ENCODE data around the gene FXYD3.

FXYD3 gene

DNA sequence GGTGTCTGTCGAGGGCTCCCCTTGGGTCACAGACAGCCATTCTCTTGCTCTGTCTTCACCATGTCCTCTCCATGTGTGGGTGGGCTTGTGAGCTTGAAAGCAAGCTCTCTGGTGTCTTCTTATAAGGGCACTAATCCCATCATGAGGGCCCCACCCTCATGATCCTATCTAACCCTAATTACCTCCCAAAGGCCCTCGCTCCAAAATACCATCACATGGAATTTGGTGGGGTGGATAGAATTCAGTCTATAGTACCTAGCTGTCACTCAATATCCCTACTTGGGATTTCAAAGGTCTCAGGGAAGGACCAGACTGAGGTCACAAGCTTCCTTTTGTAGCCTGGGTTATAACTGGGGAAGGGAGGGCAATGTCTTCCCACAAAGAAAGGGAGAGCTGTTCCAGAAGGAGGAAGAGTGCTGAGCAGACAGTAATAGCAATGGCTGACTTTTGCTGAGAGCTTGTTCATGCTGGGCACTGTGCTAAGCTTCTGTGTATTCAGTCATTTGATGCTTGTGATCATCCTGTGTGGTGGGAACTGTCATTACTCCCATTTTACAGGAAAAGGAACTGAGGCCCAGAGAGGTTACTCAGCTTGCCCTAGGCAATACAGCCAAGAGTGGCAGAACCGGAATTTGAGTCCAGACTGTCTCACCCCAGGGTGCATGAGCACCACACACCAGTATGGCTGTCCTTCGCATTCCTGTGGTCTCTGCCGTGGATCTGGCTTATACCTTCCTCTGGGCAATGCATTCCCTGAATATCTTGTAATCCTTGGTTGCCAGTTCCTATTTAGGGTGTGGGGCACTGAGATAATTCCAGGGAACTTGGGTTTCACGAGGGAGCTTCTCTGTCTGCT is 47.1 kb downstream of the FXYD3 start:
- no peak overlapping the region for H3K27ac ChIP-seq
- TF ChIP-seq, protein P1, sequence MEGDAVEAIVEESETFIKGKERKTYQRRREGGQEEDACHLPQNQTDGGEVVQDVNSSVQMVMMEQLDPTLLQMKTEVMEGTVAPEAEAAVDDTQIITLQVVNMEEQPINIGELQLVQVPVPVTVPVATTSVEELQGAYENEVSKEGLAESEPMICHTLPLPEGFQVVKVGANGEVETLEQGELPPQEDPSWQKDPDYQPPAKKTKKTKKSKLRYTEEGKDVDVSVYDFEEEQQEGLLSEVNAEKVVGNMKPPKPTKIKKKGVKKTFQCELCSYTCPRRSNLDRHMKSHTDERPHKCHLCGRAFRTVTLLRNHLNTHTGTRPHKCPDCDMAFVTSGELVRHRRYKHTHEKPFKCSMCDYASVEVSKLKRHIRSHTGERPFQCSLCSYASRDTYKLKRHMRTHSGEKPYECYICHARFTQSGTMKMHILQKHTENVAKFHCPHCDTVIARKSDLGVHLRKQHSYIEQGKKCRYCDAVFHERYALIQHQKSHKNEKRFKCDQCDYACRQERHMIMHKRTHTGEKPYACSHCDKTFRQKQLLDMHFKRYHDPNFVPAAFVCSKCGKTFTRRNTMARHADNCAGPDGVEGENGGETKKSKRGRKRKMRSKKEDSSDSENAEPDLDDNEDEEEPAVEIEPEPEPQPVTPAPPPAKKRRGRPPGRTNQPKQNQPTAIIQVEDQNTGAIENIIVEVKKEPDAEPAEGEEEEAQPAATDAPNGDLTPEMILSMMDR (IDR thresholded peaks at IDR 0.05), result no peak
- TF ChIP-seq ZFX (IDR thresholded peaks at IDR 0.05; ENCODE audit: borderline replicate concordance), result no peak

DNA sequence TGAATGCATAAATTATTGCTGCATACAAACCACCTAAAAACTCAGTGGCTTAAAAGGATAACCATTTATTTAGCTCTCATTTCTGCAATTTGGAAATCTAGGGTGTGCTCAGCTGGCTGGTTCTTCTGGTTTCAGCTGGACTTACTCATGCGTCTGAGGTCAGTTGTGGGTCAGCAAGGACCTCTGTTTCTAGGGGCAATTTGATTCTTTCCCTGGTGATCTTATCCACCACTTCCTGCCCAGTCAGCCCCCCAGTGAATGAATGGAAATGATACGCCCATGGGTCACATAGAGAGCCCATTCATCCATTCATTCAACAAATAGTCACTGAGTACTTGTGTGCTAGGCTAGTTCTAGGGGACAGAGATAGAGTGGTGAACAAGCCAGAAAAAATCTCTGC is 48.8 kb downstream of the FXYD3 start:
- TF ChIP-seq, protein P1 (IDR thresholded peaks at IDR 0.05), result no peak
- no peak for TF ChIP-seq ZFX (IDR thresholded peaks at IDR 0.05; ENCODE audit: borderline replicate concordance)
- no peak overlapping the region for H3K27ac ChIP-seq

DNA sequence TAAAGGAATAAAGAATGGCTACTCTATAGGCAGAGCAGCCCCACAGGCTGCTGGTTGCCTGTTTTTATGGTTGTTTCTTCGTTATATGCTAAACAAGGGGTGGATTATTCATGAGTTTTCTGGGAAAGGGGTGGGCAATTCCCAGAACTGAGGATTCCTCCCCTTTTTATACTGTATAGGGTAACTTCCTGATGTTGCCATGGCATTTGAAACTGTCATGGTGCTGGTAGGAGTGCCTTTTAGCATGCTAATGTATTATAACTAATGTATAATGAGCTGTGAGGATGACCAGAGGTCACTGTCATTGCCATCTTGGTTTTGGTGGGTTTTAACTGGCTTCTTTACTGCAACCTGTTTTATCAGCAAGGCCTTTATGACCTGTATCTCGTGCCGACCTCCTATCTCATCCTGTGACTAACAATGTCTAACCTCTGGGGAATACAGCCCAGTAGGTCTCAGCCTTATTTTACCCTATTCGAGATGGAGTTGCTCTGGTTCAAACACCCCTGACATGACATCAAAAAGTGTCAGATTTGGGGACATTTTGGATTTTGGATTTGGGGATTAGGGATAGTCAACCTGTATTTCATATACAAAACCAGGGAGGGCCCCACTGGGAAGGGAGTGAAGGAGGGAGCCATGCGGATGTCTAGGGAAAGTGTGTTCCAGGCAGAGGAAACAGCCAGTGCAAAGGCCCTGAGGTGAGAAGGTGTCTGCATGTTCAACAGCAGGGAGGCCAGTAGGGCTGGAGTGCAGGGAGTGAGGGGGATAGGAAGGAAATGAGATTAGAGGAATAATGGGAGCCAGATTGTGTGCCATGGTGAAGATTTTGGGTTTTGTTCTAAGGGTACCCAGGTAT is 49.8 kb downstream of the FXYD3 start:
- no peak overlapping the region for H3K27ac ChIP-seq
- TF ChIP-seq, protein P1 (IDR thresholded peaks at IDR 0.05), result no peak
- no peak for TF ChIP-seq ZFX (IDR thresholded peaks at IDR 0.05; ENCODE audit: borderline replicate concordance)

DNA sequence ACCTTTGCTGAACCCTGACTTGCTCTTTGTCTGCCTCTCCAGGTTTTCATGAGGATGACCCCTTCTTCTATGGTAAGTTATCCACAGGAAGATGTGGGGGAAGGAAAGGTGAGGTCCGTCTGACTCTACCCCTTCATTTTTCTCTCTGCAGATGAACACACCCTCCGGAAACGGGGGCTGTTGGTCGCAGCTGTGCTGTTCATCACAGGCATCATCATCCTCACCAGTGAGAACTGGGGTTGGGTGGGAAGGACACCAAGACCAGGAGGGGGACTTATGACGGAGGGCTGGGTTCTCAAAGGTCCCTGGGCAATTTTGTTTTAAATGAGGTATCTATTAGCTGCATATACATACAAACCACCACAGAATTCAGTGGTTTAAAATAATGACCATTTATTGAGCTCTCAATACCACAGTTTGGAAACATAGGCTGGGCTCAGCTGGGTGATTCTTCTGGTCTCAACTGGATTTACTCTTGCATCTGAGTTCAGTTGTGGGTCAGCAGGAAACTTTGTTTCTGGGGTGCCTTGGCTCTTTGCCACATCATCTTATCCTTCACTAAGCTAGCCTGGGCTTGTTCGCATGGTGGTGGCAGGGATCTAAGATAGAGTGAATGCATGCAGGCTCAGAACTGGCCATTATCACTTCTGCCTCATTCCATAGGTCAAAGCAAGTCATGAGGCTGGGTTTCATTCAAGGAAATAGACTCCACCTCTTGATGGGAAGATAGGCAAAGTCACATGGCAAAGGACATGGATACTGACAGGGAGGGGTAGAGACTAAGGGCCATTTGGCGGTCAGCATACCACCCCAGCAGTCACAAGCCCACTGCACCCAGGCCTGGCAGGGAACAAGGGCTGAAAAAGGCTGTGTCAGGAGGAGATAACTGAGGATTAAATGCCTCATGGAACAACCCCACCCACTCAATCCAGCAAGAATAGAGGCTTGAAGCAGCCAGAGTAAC is 50.8 kb downstream of the FXYD3 start:
- no peak overlapping the region for H3K27ac ChIP-seq
- TF ChIP-seq, protein P1 (IDR thresholded peaks at IDR 0.05), result no peak
- no peak for TF ChIP-seq ZFX (IDR thresholded peaks at IDR 0.05; ENCODE audit: borderline replicate concordance)

DNA sequence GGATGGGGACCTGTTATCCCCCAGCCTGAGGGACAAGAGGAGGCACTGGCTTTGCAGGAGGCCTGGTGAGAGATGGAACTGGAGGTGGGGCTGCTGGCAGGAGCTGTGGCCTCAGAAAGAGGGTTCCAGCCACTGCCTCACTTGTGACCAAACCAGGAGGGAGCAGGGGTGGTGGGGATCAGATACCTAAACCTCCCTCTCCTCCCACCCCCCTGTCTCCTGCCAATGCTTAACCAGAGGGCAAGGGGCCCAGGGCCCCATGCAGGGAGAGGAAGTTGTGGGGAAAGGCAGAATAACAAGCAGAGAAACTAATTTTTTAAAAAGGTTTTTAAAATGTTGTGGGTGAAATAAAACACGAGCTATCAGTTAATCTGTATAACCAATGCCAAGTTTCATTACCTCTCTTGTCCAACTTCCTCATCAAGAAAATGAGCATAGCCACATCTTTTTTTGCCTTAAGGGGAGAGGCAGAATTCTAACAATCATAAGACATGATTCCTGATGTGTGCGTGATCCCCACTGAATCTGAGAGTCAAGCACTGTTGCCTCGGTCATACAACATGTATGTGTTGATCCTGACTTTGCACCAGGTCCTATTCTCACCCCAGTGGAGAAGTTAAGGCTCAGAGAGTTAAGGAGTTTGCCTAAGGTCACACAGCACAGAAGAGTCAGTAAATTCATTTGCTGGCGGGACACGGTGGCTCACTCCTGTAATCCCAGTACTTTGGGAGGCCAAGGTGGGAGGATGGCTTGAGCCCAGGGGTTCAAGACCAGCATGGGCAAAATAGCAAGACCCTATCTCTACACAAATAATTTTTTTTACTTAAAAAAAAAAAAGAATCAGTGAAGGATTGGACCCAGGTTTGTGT is 51.9 kb downstream of the FXYD3 start:
- TF ChIP-seq, protein P1 (IDR thresholded peaks at IDR 0.05), result no peak
- no peak for TF ChIP-seq ZFX (IDR thresholded peaks at IDR 0.05; ENCODE audit: borderline replicate concordance)
- H3K27ac ChIP-seq, result no peak overlapping the region

DNA sequence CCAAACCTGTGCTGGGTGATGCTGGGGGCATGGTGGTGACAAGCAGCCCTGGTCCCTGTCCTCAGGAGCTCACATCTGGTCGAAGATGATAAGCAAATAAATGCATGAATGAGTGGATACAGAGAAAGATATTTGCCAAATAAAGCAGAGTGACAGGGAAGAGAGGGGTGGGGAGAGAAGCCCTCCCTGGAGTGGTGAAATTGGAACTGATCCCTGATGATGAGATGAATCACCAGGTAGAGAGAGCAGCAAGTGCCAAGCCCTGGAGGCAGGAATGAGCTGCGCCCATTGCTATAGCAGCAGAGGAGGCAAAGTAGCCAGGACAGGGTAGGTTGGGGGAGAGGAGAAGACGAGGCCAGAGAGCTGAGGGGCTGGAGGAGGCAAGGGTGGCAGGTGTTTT is 52.6 kb downstream of the FXYD3 start:
- TF ChIP-seq, protein P1 (IDR thresholded peaks at IDR 0.05), result no peak
- no peak for TF ChIP-seq ZFX (IDR thresholded peaks at IDR 0.05; ENCODE audit: borderline replicate concordance)
- H3K27ac ChIP-seq, result no peak overlapping the region
